Measurements from ENCODE around the gene APAF1. TPM values are rescaled to one million over a fixed set of nuclear protein-coding genes. Genes with fewer than 3 reads are reported as not detected.

APAF1 gene
- polyA plus RNA-seq, 1 of the 3 experiments (the other 2 are of a cell fraction), result 3.3 TPM

- no peak for DNase-seq
- TF ChIP-seq TCF12 (IDR thresholded peaks at IDR 0.05) (no peak), GATA2 (CRISPR knock-in tag; IDR thresholded peaks at IDR 0.05) (no peak), FOSL2 (IDR thresholded peaks at IDR 0.05; ENCODE audit: borderline replicate concordance, low read depth) (no peak), SIN3A (IDR thresholded peaks at IDR 0.05; ENCODE audit: borderline replicate concordance, low read depth, low read length) (no peak), TAF1 (IDR thresholded peaks at IDR 0.05; ENCODE audit: borderline replicate concordance, low read depth, low read length) (no peak), FOXJ3 (CRISPR knock-in tag; IDR thresholded peaks at IDR 0.05) (no peak), TEAD4 (IDR thresholded peaks at IDR 0.05; ENCODE audit: borderline replicate concordance, insufficient read depth) (no peak), MXI1 (IDR thresholded peaks at IDR 0.05; ENCODE audit: low read depth, low read length) (no peak), RXRA (IDR thresholded peaks at IDR 0.05; ENCODE audit: borderline replicate concordance, low read depth) (no peak)
- TF ChIP-seq, protein P1, sequence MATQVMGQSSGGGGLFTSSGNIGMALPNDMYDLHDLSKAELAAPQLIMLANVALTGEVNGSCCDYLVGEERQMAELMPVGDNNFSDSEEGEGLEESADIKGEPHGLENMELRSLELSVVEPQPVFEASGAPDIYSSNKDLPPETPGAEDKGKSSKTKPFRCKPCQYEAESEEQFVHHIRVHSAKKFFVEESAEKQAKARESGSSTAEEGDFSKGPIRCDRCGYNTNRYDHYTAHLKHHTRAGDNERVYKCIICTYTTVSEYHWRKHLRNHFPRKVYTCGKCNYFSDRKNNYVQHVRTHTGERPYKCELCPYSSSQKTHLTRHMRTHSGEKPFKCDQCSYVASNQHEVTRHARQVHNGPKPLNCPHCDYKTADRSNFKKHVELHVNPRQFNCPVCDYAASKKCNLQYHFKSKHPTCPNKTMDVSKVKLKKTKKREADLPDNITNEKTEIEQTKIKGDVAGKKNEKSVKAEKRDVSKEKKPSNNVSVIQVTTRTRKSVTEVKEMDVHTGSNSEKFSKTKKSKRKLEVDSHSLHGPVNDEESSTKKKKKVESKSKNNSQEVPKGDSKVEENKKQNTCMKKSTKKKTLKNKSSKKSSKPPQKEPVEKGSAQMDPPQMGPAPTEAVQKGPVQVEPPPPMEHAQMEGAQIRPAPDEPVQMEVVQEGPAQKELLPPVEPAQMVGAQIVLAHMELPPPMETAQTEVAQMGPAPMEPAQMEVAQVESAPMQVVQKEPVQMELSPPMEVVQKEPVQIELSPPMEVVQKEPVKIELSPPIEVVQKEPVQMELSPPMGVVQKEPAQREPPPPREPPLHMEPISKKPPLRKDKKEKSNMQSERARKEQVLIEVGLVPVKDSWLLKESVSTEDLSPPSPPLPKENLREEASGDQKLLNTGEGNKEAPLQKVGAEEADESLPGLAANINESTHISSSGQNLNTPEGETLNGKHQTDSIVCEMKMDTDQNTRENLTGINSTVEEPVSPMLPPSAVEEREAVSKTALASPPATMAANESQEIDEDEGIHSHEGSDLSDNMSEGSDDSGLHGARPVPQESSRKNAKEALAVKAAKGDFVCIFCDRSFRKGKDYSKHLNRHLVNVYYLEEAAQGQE (IDR thresholded peaks at IDR 0.05; ENCODE audit: low read depth, low read length), result no peak
- Histone ChIP-seq H3K9me2 (no peaks in the 10 kb centered on the region), H3K9me3 (no peaks in the 10 kb centered on the region), H3F3A (replicated peaks; ENCODE audit: insufficient read depth) (no peaks in the 10 kb centered on the region), H3K4me3 (ENCODE audit: low read depth in 2 of 2, low read length in 1 of 2) (no peak overlapping the region), H3K79me2 (ENCODE audit: insufficient read depth) (no peaks in the 10 kb centered on the region), H3K36me3 (replicated peaks in 1 of 2; ENCODE audit: control insufficient read depth in 1 of 2, insufficient read depth in 2 of 2, low read length in 1 of 2) (no peaks in the 10 kb centered on the region), H3K27me3 (ENCODE audit: insufficient read depth) (no peaks in the 10 kb centered on the region), H4K20me1 (ENCODE audit: insufficient read depth) (no peaks in the 10 kb centered on the region), H3K4me1 (ENCODE audit: control insufficient read depth in 1 of 2, insufficient read depth in 2 of 2, low read depth in 1 of 2, low read length in 1 of 2) (no peaks in the 10 kb centered on the region), H3K27ac (ENCODE audit: low read depth in 2 of 2, low read length in 1 of 2) (no peak overlapping the region), H3K4me2 (no peak overlapping the region), H3K9ac (no peak overlapping the region), H2AFZ (ENCODE audit: low read depth) (0 out of 2 replicates have a peak overlapping the region, but pooled peaks have one; percentile 11)
- POLR2A ChIA-PET, result interaction anchor here (0.6 kb wide), 1 partner anchor 18 kb away, joined by 3 read pairs; no protein-coding TSS in a partner anchor
- CTCF ChIA-PET, result interaction anchor here (1.2 to 1.7 kb wide), 2 partner anchors 34 to 229 kb away, joined by 3 to 6 read pairs; no protein-coding TSS in a partner anchor
Measured at GRCh38 chr12:98769068-98769467, 124.0 kb downstream of the APAF1 start.

DNA sequence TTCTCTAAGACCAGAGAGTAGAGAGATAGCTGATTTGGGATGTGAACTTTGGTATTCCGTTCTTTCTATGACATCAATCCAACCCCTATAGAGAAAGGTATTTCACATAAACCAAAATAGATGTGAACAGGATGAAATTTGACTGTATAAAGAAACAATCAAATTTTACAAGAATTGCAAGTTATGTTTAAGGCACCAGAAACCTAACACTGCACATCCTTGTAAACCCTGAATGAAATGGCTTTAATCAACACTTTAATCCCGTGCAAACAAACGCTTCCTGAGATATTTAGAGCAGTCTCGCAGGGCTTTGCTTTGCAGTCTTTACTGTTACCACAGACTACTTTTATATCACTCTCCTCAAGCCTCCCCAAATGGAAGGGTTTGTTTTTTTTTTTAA, 125.1 kb downstream of the APAF1 start:
- no peak overlapping the region for H3K4me3 ChIP-seq (ENCODE audit: low read depth in 2 of 2, low read length in 1 of 2)
- no peaks in the 10 kb centered on the region for H3K4me1 ChIP-seq (ENCODE audit: control insufficient read depth in 1 of 2, insufficient read depth in 2 of 2, low read depth in 1 of 2, low read length in 1 of 2)
- 92% methylated on average over 4 of the region's 4 CpGs for WGBS (ENCODE audit: low lambda C conversion rate)
- no peak for DNase-seq
- POLR2A ChIA-PET, result no interaction called here
- H3K27ac ChIP-seq (ENCODE audit: low read depth in 2 of 2, low read length in 1 of 2), result no peak overlapping the region
- H4K20me1 ChIP-seq (ENCODE audit: insufficient read depth), result no peaks in the 10 kb centered on the region
- H3K9me2 ChIP-seq, result no peaks in the 10 kb centered on the region
- no peak overlapping the region for H3K4me2 ChIP-seq
- CTCF ChIA-PET, result no interaction called here
- H3K9me3 ChIP-seq, result no peaks in the 10 kb centered on the region
- H3F3A ChIP-seq (replicated peaks; ENCODE audit: insufficient read depth), result no peaks in the 10 kb centered on the region
- no peaks in the 10 kb centered on the region for H3K36me3 ChIP-seq (replicated peaks in 1 of 2; ENCODE audit: control insufficient read depth in 1 of 2, insufficient read depth in 2 of 2, low read length in 1 of 2)
- no peak overlapping the region for H2AFZ ChIP-seq (ENCODE audit: low read depth)
- no peaks in the 10 kb centered on the region for H3K27me3 ChIP-seq (ENCODE audit: insufficient read depth)
- no peaks in the 10 kb centered on the region for H3K79me2 ChIP-seq (ENCODE audit: insufficient read depth)
- no peak overlapping the region for H3K9ac ChIP-seq
- TF ChIP-seq SIN3A (IDR thresholded peaks at IDR 0.05; ENCODE audit: borderline replicate concordance, low read depth, low read length) (no peak), EZH2phosphoT487 (IDR thresholded peaks at IDR 0.05; ENCODE audit: borderline replicate concordance, low read depth) (no peak), GATA2 (CRISPR knock-in tag; IDR thresholded peaks at IDR 0.05) (no peak), NRF1 (IDR thresholded peaks at IDR 0.05; ENCODE audit: low read depth, low read length) (no peak), NFIC (IDR thresholded peaks at IDR 0.05; ENCODE audit: borderline replicate concordance) (no peak), FOXJ3 (CRISPR knock-in tag; IDR thresholded peaks at IDR 0.05) (no peak), TEAD4 (IDR thresholded peaks at IDR 0.05; ENCODE audit: borderline replicate concordance, insufficient read depth) (no peak), RAD21 (IDR thresholded peaks at IDR 0.05; ENCODE audit: low read length) (no peak), GABPA (IDR thresholded peaks at IDR 0.05; ENCODE audit: low read depth) (no peak), JUND (IDR thresholded peaks at IDR 0.05) (no peak), MEF2A (IDR thresholded peaks at IDR 0.05; ENCODE audit: borderline replicate concordance, low read depth) (no peak), TCF12 (IDR thresholded peaks at IDR 0.05) (no peak), SMC3 (IDR thresholded peaks at IDR 0.05; ENCODE audit: low read depth, low read length) (no peak), ELF1 (IDR thresholded peaks at IDR 0.05) (no peak), RCOR1 (IDR thresholded peaks at IDR 0.05; ENCODE audit: low read length) (no peak), POLR2AphosphoS5 (IDR thresholded peaks at IDR 0.05; ENCODE audit: low read depth, low read length) (no peak)
- TF ChIP-seq, protein P2, sequence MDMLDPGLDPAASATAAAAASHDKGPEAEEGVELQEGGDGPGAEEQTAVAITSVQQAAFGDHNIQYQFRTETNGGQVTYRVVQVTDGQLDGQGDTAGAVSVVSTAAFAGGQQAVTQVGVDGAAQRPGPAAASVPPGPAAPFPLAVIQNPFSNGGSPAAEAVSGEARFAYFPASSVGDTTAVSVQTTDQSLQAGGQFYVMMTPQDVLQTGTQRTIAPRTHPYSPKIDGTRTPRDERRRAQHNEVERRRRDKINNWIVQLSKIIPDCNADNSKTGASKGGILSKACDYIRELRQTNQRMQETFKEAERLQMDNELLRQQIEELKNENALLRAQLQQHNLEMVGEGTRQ (IDR thresholded peaks at IDR 0.05; ENCODE audit: borderline replicate concordance, low read depth, low read length), result no peak

Data from SK-N-SH (cell line).